ENCODE results near the gene CLCNKB.
"Not testable (repeated sequence)": the region's sequence is repeated elsewhere in the genome, so short reads cannot be mapped to it uniquely, and the experiment has no call there.

CLCNKB gene

GRCh38 chr1:16036461-16036860 lies 7.1 kb upstream of the CLCNKB start:
- not testable (repeated sequence) for DNase-seq

GRCh38 chr1:16038620-16038912 lies 5.0 kb upstream of the CLCNKB start:
- no peak for DNase-seq

- DNase-seq = not testable (repeated sequence)
Observed at GRCh38 chr1:16039871-16040270, 3.7 kb upstream of the CLCNKB start.

GRCh38 chr1:16041200-16041599 lies 2.4 kb upstream of the CLCNKB start:
- DNase-seq = no peak

GRCh38 chr1:16042096-16042495 lies 1.5 kb upstream of the CLCNKB start:
- no peak for DNase-seq

GRCh38 chr1:16042654-16043053 lies 928 bp upstream of the CLCNKB start:
- DNase-seq = not testable (repeated sequence)

- no peak for DNase-seq
Observed at GRCh38 chr1:16043950-16044349, 368 bp downstream of the CLCNKB start.

- DNase-seq = no peak
Observed at GRCh38 chr1:16046842-16047241, 3.3 kb downstream of the CLCNKB start.

- no peak for DNase-seq
Observed at GRCh38 chr1:16047791-16048475, 4.4 kb downstream of the CLCNKB start.

- DNase-seq = peak; percentile 75
Observed at GRCh38 chr1:16048573-16049189, 5.1 kb downstream of the CLCNKB start.

- no peak for DNase-seq
Observed at GRCh38 chr1:16050328-16050727, 6.7 kb downstream of the CLCNKB start.

GRCh38 chr1:16051039-16051438 lies 7.5 kb downstream of the CLCNKB start:
- no peak for DNase-seq

- DNase-seq = not testable (repeated sequence)
Observed at GRCh38 chr1:16051949-16052348, 8.4 kb downstream of the CLCNKB start.

- DNase-seq = no peak
Observed at GRCh38 chr1:16053781-16054502, 10.4 kb downstream of the CLCNKB start.

GRCh38 chr1:16054598-16055540 lies 11.3 kb downstream of the CLCNKB start:
- DNase-seq = no peak

GRCh38 chr1:16055613-16056520 lies 12.3 kb downstream of the CLCNKB start:
- DNase-seq = peak; percentile 84

- not testable (repeated sequence) for DNase-seq
Observed at GRCh38 chr1:16056521-16056912, 12.9 kb downstream of the CLCNKB start.

GRCh38 chr1:16057314-16057915 lies 13.8 kb downstream of the CLCNKB start:
- DNase-seq = not testable (repeated sequence)

- DNase-seq = not testable (repeated sequence)
Observed at GRCh38 chr1:16058394-16059120, 15.0 kb downstream of the CLCNKB start.

GRCh38 chr1:16061266-16061665 lies 17.7 kb downstream of the CLCNKB start:
- no peak for DNase-seq
